NB4 (cell line): Measurements from ENCODE around the gene ABHD12.

Experiments used
- DNase-seq: peaks from one replicate; pipeline ENCODE4 v3.0.0; 2010; ENCODE audit warnings: low read depth
- H3K4me3 ChIP-seq: one replicate; pipeline ENCODE4 v1.5.1; 2011; ENCODE audit warnings: mild to moderate bottlenecking, low read depth, low read length, moderate library complexity
- MYC ChIP-seq: IDR thresholded peaks from 2 replicates; pipeline ENCODE4 v1.6.1; 2011; ENCODE audit warnings: low read depth, low read length
- POLR2A ChIP-seq: IDR thresholded peaks from 2 replicates; pipeline ENCODE4 v1.6.1; 2011; ENCODE audit warnings: mild to moderate bottlenecking; ENCODE audit not compliant: insufficient read length; ENCODE audit errors: extremely low read depth
- TF ChIP-seq, protein P1 (sequence below): IDR thresholded peaks from 2 replicates; pipeline ENCODE4 v1.6.1; 2011; ENCODE audit warnings: low read depth, low read length
- TF ChIP-seq, protein P2 (sequence below): IDR thresholded peaks from one replicate; pipeline ENCODE4 v1.5.1; 2012; ENCODE audit warnings: low read depth, low read length

Gene ABHD12

DNA sequence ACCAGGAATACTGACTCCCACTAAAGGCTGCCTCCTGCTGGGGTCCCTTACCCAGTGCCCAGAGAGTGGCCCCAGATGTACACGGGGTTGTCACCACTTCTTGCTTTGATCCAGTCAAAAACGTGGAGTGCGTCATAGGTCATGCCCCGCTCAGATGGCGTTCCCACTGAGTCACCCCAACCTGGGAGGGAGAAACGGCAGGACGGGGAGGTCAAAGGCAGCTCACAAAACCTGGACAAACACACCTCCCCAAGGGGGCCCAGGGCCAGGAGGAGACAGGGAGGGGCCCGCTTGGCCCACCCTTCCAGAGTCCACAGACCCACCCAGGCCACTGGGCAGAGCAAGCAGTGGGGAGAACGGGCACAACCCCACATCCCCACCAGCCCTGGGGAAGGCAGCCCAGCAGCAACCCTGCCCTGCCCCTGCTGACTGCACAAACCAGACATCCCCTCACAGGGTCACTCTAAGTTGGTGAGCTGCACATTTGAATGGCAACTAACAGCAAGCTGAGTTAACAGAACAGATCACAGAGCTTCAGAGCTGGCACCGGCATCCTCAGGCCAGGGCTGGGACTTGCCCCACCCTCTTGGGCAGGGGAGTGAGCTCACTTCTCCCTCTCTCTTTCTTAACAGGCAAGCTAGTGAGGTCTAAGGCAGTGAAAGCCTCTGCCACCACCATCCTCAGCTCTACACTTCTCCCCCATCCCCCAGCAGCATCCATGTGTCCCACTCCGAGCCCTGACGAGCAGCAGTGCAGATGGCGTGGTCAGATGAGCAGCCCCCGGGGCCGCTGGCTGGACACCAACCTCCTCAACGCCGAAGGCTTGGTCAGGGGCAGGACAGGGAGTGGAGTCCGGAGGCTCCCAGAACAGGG lies 81.0 kb downstream of the ABHD12 start:
- TF ChIP-seq, protein P1, sequence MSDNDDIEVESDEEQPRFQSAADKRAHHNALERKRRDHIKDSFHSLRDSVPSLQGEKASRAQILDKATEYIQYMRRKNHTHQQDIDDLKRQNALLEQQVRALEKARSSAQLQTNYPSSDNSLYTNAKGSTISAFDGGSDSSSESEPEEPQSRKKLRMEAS, result no peak
- no peak for TF ChIP-seq POLR2A
- TF ChIP-seq MYC, result no peak
- TF ChIP-seq, protein P2, sequence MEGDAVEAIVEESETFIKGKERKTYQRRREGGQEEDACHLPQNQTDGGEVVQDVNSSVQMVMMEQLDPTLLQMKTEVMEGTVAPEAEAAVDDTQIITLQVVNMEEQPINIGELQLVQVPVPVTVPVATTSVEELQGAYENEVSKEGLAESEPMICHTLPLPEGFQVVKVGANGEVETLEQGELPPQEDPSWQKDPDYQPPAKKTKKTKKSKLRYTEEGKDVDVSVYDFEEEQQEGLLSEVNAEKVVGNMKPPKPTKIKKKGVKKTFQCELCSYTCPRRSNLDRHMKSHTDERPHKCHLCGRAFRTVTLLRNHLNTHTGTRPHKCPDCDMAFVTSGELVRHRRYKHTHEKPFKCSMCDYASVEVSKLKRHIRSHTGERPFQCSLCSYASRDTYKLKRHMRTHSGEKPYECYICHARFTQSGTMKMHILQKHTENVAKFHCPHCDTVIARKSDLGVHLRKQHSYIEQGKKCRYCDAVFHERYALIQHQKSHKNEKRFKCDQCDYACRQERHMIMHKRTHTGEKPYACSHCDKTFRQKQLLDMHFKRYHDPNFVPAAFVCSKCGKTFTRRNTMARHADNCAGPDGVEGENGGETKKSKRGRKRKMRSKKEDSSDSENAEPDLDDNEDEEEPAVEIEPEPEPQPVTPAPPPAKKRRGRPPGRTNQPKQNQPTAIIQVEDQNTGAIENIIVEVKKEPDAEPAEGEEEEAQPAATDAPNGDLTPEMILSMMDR, result no peak
- no peak overlapping the region for H3K4me3 ChIP-seq
- DNase-seq, result peak; percentile 84

DNA sequence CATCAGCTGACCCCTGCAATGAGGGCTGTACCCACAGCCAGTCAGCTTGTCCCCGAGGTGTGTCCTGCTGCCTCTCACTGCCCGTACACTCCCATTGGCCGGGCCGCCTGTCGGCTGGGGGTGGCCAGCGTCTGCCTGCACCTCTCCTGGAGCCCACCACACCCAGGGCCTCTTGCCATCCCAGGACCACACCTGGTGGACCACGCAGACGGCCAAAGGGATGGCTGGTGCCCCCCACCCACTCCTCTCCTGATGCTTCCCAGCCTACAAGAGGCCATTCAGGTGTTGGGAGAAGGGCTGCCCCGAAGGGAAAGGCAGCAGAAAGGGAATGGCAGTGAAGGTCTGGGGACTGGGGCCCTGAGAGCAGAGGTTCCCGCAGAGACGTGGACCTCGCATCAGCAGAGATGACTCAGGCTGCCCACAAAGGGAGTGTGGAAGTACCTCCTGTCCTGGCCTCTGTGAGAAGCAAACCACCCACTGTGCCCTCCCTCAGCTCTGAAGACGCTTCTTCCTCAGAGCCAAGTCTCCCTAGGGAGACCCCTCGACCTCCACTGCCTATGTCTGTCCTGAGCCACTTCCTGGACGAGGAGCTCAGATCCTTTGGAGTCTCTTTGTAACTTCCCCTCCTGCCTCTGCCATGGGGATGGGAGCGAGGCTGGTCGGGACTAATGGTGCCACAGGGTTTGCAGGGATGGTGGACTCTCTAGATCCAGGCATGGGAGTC lies 81.8 kb downstream of the ABHD12 start:
- H3K4me3 ChIP-seq, result no peak overlapping the region
- TF ChIP-seq MYC (0 out of 2 replicates have a peak, but pooled peaks have one; percentile 31), POLR2A (no peak)
- TF ChIP-seq, protein P2, result peak; percentile 2
- TF ChIP-seq, protein P1, result peak; percentile 37; the same call in 1 of the 2 replicates
- peak; percentile 99 for DNase-seq

DNA sequence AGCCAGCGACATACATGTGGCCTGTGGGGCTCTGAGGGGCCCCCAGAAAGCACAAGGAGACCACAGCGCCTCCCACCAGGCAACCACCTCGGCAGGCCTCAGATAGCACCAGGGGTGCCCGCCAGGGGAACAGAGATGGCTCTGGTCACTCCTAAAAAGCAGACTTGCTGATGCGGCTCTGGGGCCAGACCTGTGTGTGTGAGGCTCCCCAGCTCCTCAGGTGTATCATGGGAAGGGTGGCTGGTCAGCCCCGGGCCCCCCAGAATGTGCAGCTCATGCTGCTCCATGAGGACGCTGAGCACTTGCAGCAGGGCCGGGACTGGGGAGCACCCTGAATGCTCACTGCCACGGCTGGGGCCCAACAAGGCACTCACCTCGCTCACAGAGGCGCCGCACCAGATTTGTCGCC lies 82.5 kb downstream of the ABHD12 start:
- no peak overlapping the region for H3K4me3 ChIP-seq
- no peak for TF ChIP-seq MYC
- DNase-seq, result peak; percentile 47

DNA sequence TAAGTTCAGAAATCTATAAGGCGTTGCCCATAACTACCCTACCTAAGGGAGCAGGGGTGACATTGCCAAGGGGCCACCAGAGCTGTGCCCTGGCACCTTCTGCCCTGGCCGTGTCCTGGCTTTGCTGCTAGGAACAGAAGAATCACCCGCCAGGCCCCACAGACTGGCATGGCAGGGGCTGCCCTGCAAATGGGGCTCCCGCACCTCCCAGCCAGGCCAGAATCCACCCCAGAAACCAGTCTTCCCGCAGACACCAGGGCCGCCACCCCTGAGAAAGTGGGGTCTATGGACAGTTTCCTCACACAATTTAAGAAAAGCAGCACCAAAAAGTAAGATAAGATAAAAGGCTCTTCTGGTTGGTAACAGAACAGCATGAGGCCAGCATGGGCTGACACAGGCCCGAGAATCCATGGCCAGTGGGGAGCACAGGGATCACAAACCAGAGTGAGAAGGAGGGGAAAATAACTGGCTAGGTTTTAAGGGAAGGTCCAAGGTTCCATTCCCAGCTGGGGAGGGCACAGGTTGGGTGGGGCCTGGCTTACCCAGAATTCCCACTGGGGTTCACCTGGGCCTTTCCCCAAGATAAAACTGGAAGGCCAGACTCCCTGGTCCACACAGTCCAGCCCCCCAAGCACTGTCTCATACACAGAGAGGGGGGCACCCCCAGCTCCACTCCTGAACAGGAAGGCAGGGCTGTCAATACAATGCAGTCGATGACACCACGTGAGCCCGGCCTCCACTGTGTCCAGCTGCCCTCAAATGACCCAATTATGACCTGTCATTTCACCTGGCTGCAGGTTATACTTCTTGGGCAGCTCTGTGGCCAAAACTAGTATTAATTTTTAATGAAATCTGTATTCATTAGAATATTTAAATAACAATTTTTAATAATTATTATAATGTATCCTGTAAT lies 83.4 kb downstream of the ABHD12 start:
- no peak for TF ChIP-seq MYC
- TF ChIP-seq, protein P2, result no peak
- no peak for DNase-seq
- no peak overlapping the region for H3K4me3 ChIP-seq

DNA sequence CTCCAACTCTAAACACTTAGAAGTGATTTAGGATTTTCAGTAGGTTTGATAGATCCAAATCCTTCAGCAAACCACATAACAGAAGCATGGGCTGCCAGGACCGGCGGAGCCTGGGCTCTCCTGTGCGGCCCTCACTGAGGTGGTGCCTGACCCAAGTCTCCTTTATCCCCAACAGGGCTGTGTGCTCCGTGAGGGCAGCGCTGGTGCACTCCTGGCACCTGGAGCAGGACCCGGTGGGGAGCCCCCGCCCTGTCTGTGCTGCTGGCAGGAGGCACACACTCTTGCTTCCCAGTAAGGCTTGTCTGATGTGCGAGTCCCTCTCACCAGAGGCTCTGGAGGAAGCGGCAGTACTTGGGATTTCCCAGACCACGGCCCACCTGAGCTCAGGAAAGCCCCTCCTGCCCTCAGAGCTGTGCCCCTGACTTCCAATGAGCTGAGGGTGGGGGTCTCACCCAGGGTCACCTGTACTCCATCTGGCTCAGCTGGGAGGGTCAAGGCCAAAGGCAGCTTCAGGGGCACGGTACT lies 86.5 kb downstream of the ABHD12 start:
- DNase-seq, result no peak
- TF ChIP-seq, protein P2, result no peak
- TF ChIP-seq MYC, result no peak
- no peak for TF ChIP-seq POLR2A
- TF ChIP-seq, protein P1, result no peak
- H3K4me3 ChIP-seq, result no peak overlapping the region
